Neural cell (in vitro differentiated cells): Measurements from ENCODE around the gene CDS1. TPM values are rescaled to one million over a fixed set of nuclear protein-coding genes. Genes with fewer than 3 reads are reported as not detected.
"Not testable (repeated sequence)": the region's sequence is repeated elsewhere in the genome, so short reads cannot be mapped to it uniquely, and the experiment has no call there.

Experiments used
- H2AFZ ChIP-seq: fragments of 200-600, 300-800 bp; sonication (generic), shearing (Covaris generic); 2 replicates; pipeline ENCODE4 v1.6.0; 2014; ENCODE audit warnings: low read depth, mild to moderate bottlenecking, antibody characterized with exemption, low read length, moderate library complexity
- H3F3A ChIP-seq: fragments of 200-600 bp; shearing (Covaris generic); 2 replicates; pipeline ENCODE4 v1.6.1; 2016; ENCODE audit warnings: mild to moderate bottlenecking, moderate library complexity, mixed read lengths, antibody characterized with exemption, low read length; ENCODE audit not compliant: insufficient read depth, poor library complexity, severe bottlenecking
- H3K27ac ChIP-seq: fragments of 200-600, 300-800 bp; sonication (generic), shearing (Covaris generic); 2 replicates; pipeline ENCODE4 v1.5.1; 2014; ENCODE audit warnings: mild to moderate bottlenecking, low read length, moderate library complexity
- H3K27me3 ChIP-seq: fragments of 300-800, 200-600 bp; sonication (generic), shearing (Covaris generic); 2 replicates; pipeline ENCODE4 v1.6.0; 2014; ENCODE audit warnings: mild to moderate bottlenecking, low read depth, low read length, moderate library complexity; ENCODE audit not compliant: insufficient read depth
- H3K36me3 ChIP-seq: fragments of 300-800, 200-600 bp; sonication (generic), shearing (Covaris generic); 2 replicates; pipeline ENCODE4 v1.5.1; 2014; ENCODE audit warnings: mild to moderate bottlenecking, antibody characterized with exemption, low read length, moderate library complexity; ENCODE audit not compliant: insufficient read depth
- H3K4me2 ChIP-seq: fragments of 300-800, 200-600 bp; sonication (generic), shearing (Covaris generic); 2 replicates; pipeline ENCODE4 v1.6.0; 2014; ENCODE audit warnings: mild to moderate bottlenecking, low read length
- H3K4me3 ChIP-seq: fragments of 300-800, 200-600 bp; sonication (generic), shearing (Covaris generic); 2 replicates; pipeline ENCODE4 v1.5.1; 2014; ENCODE audit warnings: mild to moderate bottlenecking, low read length, moderate library complexity
- H3K79me2 ChIP-seq: fragments of 200-600 bp; shearing (Covaris generic); replicated peaks from 2 replicates; pipeline ENCODE4 v1.6.0; 2014; ENCODE audit warnings: mild to moderate bottlenecking, low read length, moderate library complexity; ENCODE audit not compliant: insufficient read depth
- H3K9ac ChIP-seq: fragments of 300-800, 200-600 bp; sonication (generic), shearing (Covaris generic); 2 replicates; pipeline ENCODE4 v1.6.1; 2016; ENCODE audit warnings: mild to moderate bottlenecking, low read length, mixed read lengths
- H3K9me2 ChIP-seq: fragments of 200-600 bp; shearing (Covaris generic); 2 replicates; pipeline ENCODE4 v1.6.1; 2016; ENCODE audit warnings: mild to moderate bottlenecking, low read length, mixed read lengths; ENCODE audit not compliant: insufficient read depth
- H3K9me3 ChIP-seq: fragments of 200-600, 300-800 bp; sonication (generic), shearing (Covaris generic); 2 replicates; pipeline ENCODE4 v1.6.1; 2016; ENCODE audit warnings: mild to moderate bottlenecking, mixed run types, low read length, moderate library complexity, mixed read lengths
- H4K20me1 ChIP-seq: fragments of 200-600 bp; shearing (Covaris generic); 2 replicates; pipeline ENCODE4 v1.6.1; 2016; ENCODE audit warnings: mild to moderate bottlenecking, mixed run types; ENCODE audit not compliant: insufficient read depth
- CTCF ChIP-seq: fragments of 450-650 bp; IDR thresholded peaks from 2 replicates; pipeline ENCODE4 v1.5.1; 2014; ENCODE audit warnings: antibody characterized with exemption, mild to moderate bottlenecking, moderate library complexity; ENCODE audit not compliant: poor library complexity, severe bottlenecking
- EP300 ChIP-seq: fragments of 450-650 bp; conservative IDR thresholded peaks from 2 replicates; pipeline ENCODE4 v1.6.1; 2014; ENCODE audit warnings: antibody characterized with exemption, mild to moderate bottlenecking, moderate library complexity; ENCODE audit not compliant: poor library complexity, severe bottlenecking
- POLR2AphosphoS5 ChIP-seq: IDR thresholded peaks from 2 replicates; pipeline ENCODE4 v1.6.1; 2012
- REST ChIP-seq: IDR thresholded peaks from 2 replicates; pipeline ENCODE4 v1.6.1; 2012; ENCODE audit warnings: borderline replicate concordance
- SMC3 ChIP-seq: fragments of 450-650 bp; conservative IDR thresholded peaks from 2 replicates; pipeline ENCODE4 v1.6.1; 2014; ENCODE audit warnings: antibody characterized with exemption, mild to moderate bottlenecking, moderate library complexity; ENCODE audit not compliant: poor library complexity
- TAF1 ChIP-seq: IDR thresholded peaks from 2 replicates; pipeline ENCODE4 v1.6.1; 2012; ENCODE audit warnings: low read depth
- polyA plus RNA-seq: library from polyadenylated mRNA; depleted of rRNA; stranded (reverse); fragments of >200 nt; gene quantifications from 2 replicates; pipeline ENCODE4 v1.2.3, GENCODE V29; 2014

The CDS1 gene
- polyA plus RNA-seq, 1 donor from 2014 or later, result 6.1 TPM

- Histone ChIP-seq H3K4me3 (no peak overlapping the region), H3K9me2 (no peaks in the 10 kb centered on the region), H4K20me1 (no peaks in the 10 kb centered on the region), H2AFZ (no peak overlapping the region), H3K4me2 (no peak overlapping the region), H3K79me2 (no peaks in the 10 kb centered on the region), H3K27me3 (no peaks in the 10 kb centered on the region), H3F3A (no peaks in the 10 kb centered on the region), H3K9me3 (no peaks in the 10 kb centered on the region), H3K9ac (no peak overlapping the region), H3K36me3 (no peaks in the 10 kb centered on the region), H3K27ac (no peak overlapping the region)
- no peak for TF ChIP-seq POLR2AphosphoS5
- TF ChIP-seq CTCF, result no peak
Observed at GRCh38 chr4:84545093-84545492, 37.8 kb upstream of the CDS1 start.

GRCh38 chr4:84547211-84547610 is 35.7 kb upstream of the CDS1 start:
- Histone ChIP-seq H3K27ac (no peak overlapping the region), H3K36me3 (no peaks in the 10 kb centered on the region), H3K9me3 (no peaks in the 10 kb centered on the region), H3K4me3 (no peak overlapping the region), H3K9me2 (no peaks in the 10 kb centered on the region), H3K4me2 (no peak overlapping the region), H3K79me2 (no peaks in the 10 kb centered on the region), H3F3A (no peaks in the 10 kb centered on the region), H3K9ac (no peak overlapping the region), H3K27me3 (no peaks in the 10 kb centered on the region), H4K20me1 (no peaks in the 10 kb centered on the region), H2AFZ (no peak overlapping the region)
- TF ChIP-seq POLR2AphosphoS5 (no peak), EP300 (no peak), CTCF (no peak), TAF1 (no peak), SMC3 (no peak), REST (no peak)

GRCh38 chr4:84549191-84549590 is 33.7 kb upstream of the CDS1 start:
- not testable (repeated sequence) for H3K36me3 ChIP-seq, H3K27me3 ChIP-seq, H3K9me2 ChIP-seq, H2AFZ ChIP-seq, H3K9ac ChIP-seq, H3K4me3 ChIP-seq, H3K27ac ChIP-seq, H3K4me2 ChIP-seq, H3K79me2 ChIP-seq, H3F3A ChIP-seq, H4K20me1 ChIP-seq, H3K9me3 ChIP-seq
